Coronary artery (tissue), 2 donors: Measurements from ENCODE around the gene SLC36A4.

ENCODE experiments used
- DNase-seq: peaks from one replicate; pipeline ENCODE4 v3.0.0-alpha.2; 2017; ENCODE audit warnings: low spot score
- H3K27ac ChIP-seq, 2 donors: fragments of 200-600 bp; sonication (generic); one replicate each; pipeline ENCODE4 v1.5.1; 2016 to 2019
- H3K4me3 ChIP-seq: fragments of 200-600 bp; sonication (generic); 2 replicates; pipeline ENCODE4 v1.5.1; 2016; ENCODE audit warnings: mild to moderate bottlenecking, moderate library complexity
- CTCF ChIP-seq: fragments of 200-600 bp; sonication (generic); IDR thresholded peaks from one replicate; pipeline ENCODE4 v1.5.1; 2019; ENCODE audit warnings: antibody characterized with exemption

The SLC36A4 gene

DNA sequence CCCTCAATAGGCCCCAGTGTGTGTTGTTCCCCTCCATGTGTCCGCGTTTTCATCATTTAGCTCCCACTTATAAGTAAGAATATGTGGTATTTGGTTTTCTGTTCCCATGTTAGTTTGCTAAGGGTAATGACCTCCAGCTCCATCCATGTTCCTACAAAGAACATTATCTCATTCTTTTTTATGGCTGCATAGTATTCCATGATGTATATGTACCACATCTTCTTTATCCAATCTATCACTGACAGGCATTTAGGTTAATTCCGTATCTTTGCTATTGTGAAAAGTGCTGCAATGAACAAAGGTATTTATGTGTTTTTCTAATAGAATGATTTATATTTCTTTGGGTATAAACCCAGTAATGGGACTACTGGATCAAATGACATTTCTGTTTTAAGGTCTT, 42.1 kb downstream of the SLC36A4 start:
- no peak overlapping the region for H3K27ac ChIP-seq
- H3K4me3 ChIP-seq = no peak overlapping the region
- no peak for TF ChIP-seq CTCF
- no peak for DNase-seq

DNA sequence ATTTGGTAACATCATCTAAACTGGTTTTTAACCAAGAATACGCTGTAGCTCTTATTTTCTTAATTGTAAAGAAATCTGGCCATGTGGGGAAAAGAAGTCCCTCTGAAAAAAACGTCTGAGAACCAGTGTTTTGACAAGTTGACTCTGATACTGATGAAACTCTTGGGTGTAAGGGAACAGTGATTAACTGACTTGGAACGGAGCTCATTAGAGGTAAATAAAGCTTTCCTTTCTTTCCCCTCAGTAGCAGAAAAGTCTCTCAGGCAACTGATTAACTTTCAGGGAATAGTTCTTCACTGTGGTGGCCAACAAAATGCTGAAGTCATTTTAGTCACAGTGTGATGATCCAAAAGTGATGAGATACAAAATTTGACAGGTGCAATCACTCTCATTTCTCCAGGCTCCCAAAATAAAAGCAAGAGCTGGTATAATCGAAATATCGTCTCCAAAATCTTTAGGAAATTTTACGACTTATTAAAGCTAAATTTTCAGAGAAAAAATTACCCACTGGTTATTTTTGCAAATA, 52.3 kb downstream of the SLC36A4 start:
- Histone ChIP-seq H3K4me3 (no peak overlapping the region), H3K27ac (no peak overlapping the region)
- DNase-seq = no peak
- no peak for TF ChIP-seq CTCF

- no peak for DNase-seq
- Histone ChIP-seq H3K27ac (no peak overlapping the region), H3K4me3 (no peak overlapping the region)
- TF ChIP-seq CTCF = no peak
These were observed 54.0 kb downstream of the SLC36A4 start for GRCh38 chr11:93143800-93144199.

DNA sequence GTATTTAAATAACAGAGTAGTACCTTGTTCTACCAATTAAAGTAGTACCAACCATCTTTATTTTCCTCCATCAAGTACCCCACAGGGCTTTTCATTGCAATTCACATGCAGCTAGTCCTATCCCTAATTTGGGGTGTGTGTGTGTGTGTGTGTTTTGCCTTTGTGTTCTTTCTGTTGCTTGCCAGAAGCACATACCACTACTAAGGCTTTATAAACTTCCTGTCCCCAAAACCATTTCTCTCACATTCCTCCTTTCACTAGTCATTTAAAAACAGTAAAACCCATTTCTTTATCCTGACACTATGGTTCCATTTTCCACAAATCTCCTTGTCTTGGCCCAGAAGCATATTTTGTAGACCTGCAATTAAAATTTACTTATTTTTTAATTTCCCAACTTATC, 54.6 kb downstream of the SLC36A4 start:
- no peak for TF ChIP-seq CTCF
- no peak overlapping the region for H3K4me3 ChIP-seq
- no peak for DNase-seq
- H3K27ac ChIP-seq = no peak overlapping the region

- TF ChIP-seq CTCF = no peak
- no peak overlapping the region for H3K27ac ChIP-seq
- no peak for DNase-seq
- H3K4me3 ChIP-seq = no peak overlapping the region
These were observed 64.2 kb downstream of the SLC36A4 start for GRCh38 chr11:93133488-93134109.

GRCh38 chr11:93132836-93133235, 65.0 kb downstream of the SLC36A4 start:
- no peak for TF ChIP-seq CTCF
- no peak overlapping the region for H3K27ac ChIP-seq
- DNase-seq = no peak

GRCh38 chr11:93131709-93132108, 66.1 kb downstream of the SLC36A4 start:
- DNase-seq = no peak
- no peak overlapping the region for H3K27ac ChIP-seq
- TF ChIP-seq CTCF = no peak
- H3K4me3 ChIP-seq = no peak overlapping the region

More at GRCh38 chr11:93132836-93133235, 65.0 kb downstream of the SLC36A4 start:
- no peak overlapping the region for H3K4me3 ChIP-seq
